CD4-positive, alpha-beta memory T cell (primary cell): ENCODE results near the gene METTL6. TPM values are rescaled to one million over a fixed set of nuclear protein-coding genes. Genes with fewer than 3 reads are reported as not detected.
"Not testable (repeated sequence)": the region's sequence is repeated elsewhere in the genome, so short reads cannot be mapped to it uniquely, and the experiment has no call there.

Experiments used
- CTCF ChIA-PET: fragments of 350-600 bp; sonication (Branson Sonifier 250); formaldehyde crosslinking; loops from one replicate; lab custom pipeline; 2021; ENCODE audit warnings: inconsistent platforms; ENCODE audit not compliant: partially characterized antibody; lab: Charles Lee
- POLR2A ChIA-PET: fragments of 350-600 bp; sonication (Branson Sonifier 250); formaldehyde crosslinking; loops from one replicate; lab custom pipeline; 2021; ENCODE audit not compliant: partially characterized antibody; lab: Charles Lee
- DNase-seq, 5 donors: peaks; one replicate each; pipeline versions ENCODE4 v3.0.0 to v3.0.0-alpha.2; 2020 to 2022; ENCODE audit warnings: mixed read lengths in 1 of 5
- H3K27ac ChIP-seq: one replicate; pipeline ENCODE4 v1.7.0; 2013; ENCODE audit warnings: low read depth, low read length
- H3K27me3 ChIP-seq: 2 replicates; pipeline ENCODE4 v1.7.0; 2013; ENCODE audit warnings: mild to moderate bottlenecking, low read length, moderate library complexity; ENCODE audit not compliant: insufficient read depth
- H3K36me3 ChIP-seq: 2 replicates; pipeline ENCODE4 v1.7.0; 2013; ENCODE audit warnings: mild to moderate bottlenecking, low read length, moderate library complexity; ENCODE audit not compliant: insufficient read depth
- H3K4me1 ChIP-seq: 2 replicates; pipeline ENCODE4 v1.7.0; 2013; ENCODE audit warnings: mild to moderate bottlenecking, low read length, moderate library complexity; ENCODE audit not compliant: insufficient read depth
- H3K4me3 ChIP-seq, 2 donors: one replicate each; pipeline ENCODE4 v1.7.0; 2013; ENCODE audit warnings: low read length in 2 of 2, mild to moderate bottlenecking in 1 of 2
- H3K9me3 ChIP-seq, 2 donors: one replicate each; pipeline ENCODE4 v1.7.0; 2013; ENCODE audit warnings: low read length in 2 of 2, control low read depth in 1 of 2; ENCODE audit not compliant: control insufficient read depth in 1 of 2
- H3K27ac Mint-ChIP-seq, 7 donors: one replicate each; pipeline ENCODE4 v1.8.0; 2020 to 2021; ENCODE audit warnings: mixed read lengths in 7 of 7, mild to moderate bottlenecking in 6 of 7, inconsistent platforms in 3 of 7, moderate library complexity in 3 of 7
- H3K27me3 Mint-ChIP-seq, 2 donors: one replicate each; pipeline ENCODE4 v1.8.0; 2020 to 2021; ENCODE audit warnings: mixed read lengths in 2 of 2
- H3K36me3 Mint-ChIP-seq, 2 donors: one replicate each; pipeline ENCODE4 v1.8.0; 2020 to 2021; ENCODE audit warnings: mixed read lengths in 2 of 2, inconsistent platforms in 1 of 2, mild to moderate bottlenecking in 1 of 2
- H3K4me1 Mint-ChIP-seq, 4 donors: one replicate each; pipeline ENCODE4 v1.8.0; 2020 to 2021; ENCODE audit warnings: mixed read lengths in 4 of 4, mild to moderate bottlenecking in 1 of 4
- H3K4me3 Mint-ChIP-seq, 8 donors: one replicate each; pipeline ENCODE4 v1.8.0; 2020 to 2021; ENCODE audit warnings: mixed read lengths in 8 of 8, mild to moderate bottlenecking in 7 of 8, moderate library complexity in 6 of 8, inconsistent platforms in 3 of 8
- H3K9me3 Mint-ChIP-seq, 8 donors: one replicate each; pipeline ENCODE4 v1.8.0; 2020 to 2021; ENCODE audit warnings: mixed read lengths in 8 of 8, mild to moderate bottlenecking in 5 of 8, inconsistent platforms in 3 of 8, moderate library complexity in 1 of 8
- intact Hi-C: fragments of 100-400 bp; cut with micrococcal nuclease; formaldehyde crosslinking; loops from one replicate; pipeline ENCODE4 v1.15.1; 2023
- polyA plus RNA-seq, 2 donors: library from polyadenylated mRNA; unstranded; fragments of 300-500 nt; fragmentation: Illumina TruSeq; gene quantifications; one replicate each; pipeline ENCODE4 v1.2.3, GENCODE V29; 2021
- total RNA-seq, 2 experiments: library from RNA; stranded (reverse); gene quantifications; one replicate each; pipeline ENCODE4 v1.2.3, GENCODE V29; 2021

METTL6 gene
- total and polyA plus RNA-seq, 4 experiments from 2014 or later, result 12.2 to 18.3 (median 17.3) TPM

GRCh38 chr3:15405448-15406050, 21.8 kb downstream of the METTL6 start:
- H3K4me1 Mint-ChIP-seq, result peaks cover 7 to 22% (median 14%) of the 10 kb centered on the region in 4 donors
- H3K9me3 ChIP-seq, result no peaks in the 10 kb centered on the region
- ChIA-PET CTCF (interaction anchor here (0.6 to 7.6 kb wide), 31 partner anchors 9 to 288 kb away, joined by 3 to 135 read pairs (median 4); partner anchors contain the start of gene CAPN7), POLR2A (interaction anchor here (1.1 to 1.8 kb wide), 4 partner anchors 134 to 203 kb away, joined by 3 to 14 read pairs (median 10); partner anchors contain the start of gene CAPN7)
- no peak overlapping the region for H3K4me3 ChIP-seq
- H3K27ac Mint-ChIP-seq, result peak overlapping the region in 4 of 7 donors; percentile 8 to 40 (median 24)
- H3K4me1 ChIP-seq, result peaks cover 3% of the 10 kb centered on the region
- H3K36me3 ChIP-seq, result no peaks in the 10 kb centered on the region
- no peak overlapping the region for H3K27ac ChIP-seq
- no peaks in the 10 kb centered on the region for H3K9me3 Mint-ChIP-seq
- peak; percentile 49 to 61 (median 55) for DNase-seq
- peaks cover 3 to 11% of the 10 kb centered on the region in 2 donors for H3K36me3 Mint-ChIP-seq
- intact Hi-C loops, result loop anchor here (1.0 kb wide), 5 partner anchors 137 to 297 kb away; partner anchors contain the start of gene CAPN7
- no peak overlapping the region for H3K4me3 Mint-ChIP-seq
- H3K27me3 ChIP-seq, result no peaks in the 10 kb centered on the region
- H3K27me3 Mint-ChIP-seq, result no peaks in the 10 kb centered on the region

DNA sequence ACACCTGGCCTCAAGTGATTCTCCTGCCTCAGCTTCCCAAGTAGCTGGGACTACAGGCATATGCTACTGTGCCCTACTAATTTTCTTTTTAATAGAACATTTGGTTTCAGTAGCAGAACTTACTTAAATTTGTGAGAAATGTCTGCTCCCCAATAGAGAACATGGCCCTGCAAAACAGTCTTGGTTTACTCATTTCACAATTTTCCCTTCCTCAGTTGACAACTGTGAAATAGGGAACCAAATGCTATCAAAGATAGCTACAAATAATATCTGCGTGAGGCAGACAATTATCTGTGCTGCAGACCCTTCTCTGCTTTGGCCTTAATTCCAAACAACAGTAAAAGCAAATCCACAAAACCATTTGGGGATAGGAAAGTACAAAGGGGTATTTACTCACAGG, 22.6 kb downstream of the METTL6 start:
- Mint-ChIP-seq H3K4me3 (no peak overlapping the region), H3K27ac (no peak overlapping the region), H3K27me3 (no peaks in the 10 kb centered on the region), H3K4me1 (peaks cover 14 to 30% (median 21%) of the 10 kb centered on the region in 4 donors), H3K36me3 (peaks cover 0 to 7% of the 10 kb centered on the region in 2 donors), H3K9me3 (no peaks in the 10 kb centered on the region)
- H3K27me3 ChIP-seq, result no peaks in the 10 kb centered on the region
- H3K4me1 ChIP-seq, result peaks cover 11% of the 10 kb centered on the region
- H3K9me3 ChIP-seq, result no peaks in the 10 kb centered on the region
- no peaks in the 10 kb centered on the region for H3K36me3 ChIP-seq
- no peak overlapping the region for H3K27ac ChIP-seq
- no peak overlapping the region for H3K4me3 ChIP-seq
- POLR2A ChIA-PET, result interaction anchor here (1.1 to 1.8 kb wide), 4 partner anchors 133 to 202 kb away, joined by 3 to 14 read pairs (median 10); partner anchors contain the start of gene CAPN7
- CTCF ChIA-PET, result interaction anchor here (0.6 to 7.6 kb wide), 31 partner anchors 10 to 287 kb away, joined by 3 to 135 read pairs (median 4); partner anchors contain the start of gene CAPN7
- no peak for DNase-seq
- intact Hi-C loops, result loop anchor here (1.0 kb wide), 5 partner anchors 136 to 296 kb away; partner anchors contain the start of gene CAPN7

GRCh38 chr3:15403965-15404364, 23.4 kb downstream of the METTL6 start:
- Mint-ChIP-seq H3K4me3 (no peak overlapping the region), H3K27ac (no peak overlapping the region), H3K4me1 (peaks cover 20 to 38% (median 29%) of the 10 kb centered on the region in 4 donors), H3K9me3 (no peaks in the 10 kb centered on the region), H3K36me3 (peaks cover 0 to 4% of the 10 kb centered on the region in 2 donors), H3K27me3 (no peaks in the 10 kb centered on the region)
- H3K36me3 ChIP-seq, result no peaks in the 10 kb centered on the region
- intact Hi-C loops, result no loop called here
- DNase-seq, result no peak
- H3K27ac ChIP-seq, result no peak overlapping the region
- no peaks in the 10 kb centered on the region for H3K27me3 ChIP-seq
- ChIA-PET CTCF (interaction anchor here (0.8 to 7.6 kb wide), 6 partner anchors 22 to 200 kb away, joined by 3 to 135 read pairs (median 11); partner anchors contain the start of gene CAPN7), POLR2A (no interaction called here)
- no peaks in the 10 kb centered on the region for H3K9me3 ChIP-seq
- peaks cover 19% of the 10 kb centered on the region for H3K4me1 ChIP-seq
- H3K4me3 ChIP-seq, result no peak overlapping the region

DNA sequence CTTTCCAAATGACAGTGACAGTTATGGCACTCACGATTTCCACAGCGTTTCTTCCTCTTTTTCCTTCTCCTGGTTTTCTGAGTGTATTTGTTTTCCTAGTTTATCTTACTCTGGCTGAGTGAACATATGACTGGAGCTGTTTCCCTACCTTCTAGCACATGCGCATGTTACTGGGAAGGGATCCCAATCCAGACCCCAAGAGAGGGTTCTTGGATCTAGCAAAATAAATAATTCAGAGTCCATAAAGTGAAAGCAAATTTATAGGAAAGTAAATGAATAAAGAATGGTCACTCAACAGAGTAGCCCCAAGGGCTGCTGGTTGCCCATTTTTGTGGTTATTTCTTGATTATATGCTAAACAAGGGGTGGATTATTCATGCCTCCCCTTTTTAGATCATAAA, 23.8 kb downstream of the METTL6 start:
- DNase-seq, result no peak

DNA sequence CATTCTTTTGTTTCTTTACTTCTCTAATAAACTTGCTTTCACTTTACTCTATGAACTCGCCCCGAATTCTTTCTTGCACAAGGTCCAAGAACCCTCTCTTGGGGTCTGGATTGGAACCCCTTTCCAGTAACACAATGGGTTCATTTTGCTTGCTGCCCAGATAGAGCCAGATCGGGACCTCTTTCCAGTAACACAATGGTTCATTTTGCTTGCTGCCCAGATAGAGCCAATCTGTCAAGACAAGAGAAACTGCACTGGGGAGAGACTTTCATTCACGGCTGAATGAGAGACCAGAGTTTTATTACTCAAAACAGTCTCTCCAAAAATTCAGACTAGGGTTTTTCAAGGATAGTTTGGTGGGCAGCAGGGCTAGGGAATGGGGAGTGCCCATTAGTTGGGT, 25.4 kb downstream of the METTL6 start:
- intact Hi-C loops, result no loop called here
- peak overlapping the region in 2 of 8 donors; percentile 29 to 31 for H3K4me3 Mint-ChIP-seq
- H3K27ac ChIP-seq, result no peak overlapping the region
- H3K36me3 Mint-ChIP-seq, result no peaks in the 10 kb centered on the region
- peaks cover 21 to 49% (median 33%) of the 10 kb centered on the region in 4 donors for H3K4me1 Mint-ChIP-seq
- POLR2A ChIA-PET, result no interaction called here
- DNase-seq, result no peak
- peak overlapping the region in 2 of 7 donors; percentile 10 to 52 for H3K27ac Mint-ChIP-seq
- peaks cover 29% of the 10 kb centered on the region for H3K4me1 ChIP-seq
- H3K4me3 ChIP-seq, result no peak overlapping the region
- no peaks in the 10 kb centered on the region for H3K9me3 Mint-ChIP-seq
- no peaks in the 10 kb centered on the region for H3K27me3 ChIP-seq
- no peaks in the 10 kb centered on the region for H3K27me3 Mint-ChIP-seq
- CTCF ChIA-PET, result interaction anchor here (1.2 to 7.6 kb wide), 3 partner anchors 134 to 198 kb away, joined by 3 to 135 read pairs (median 130); partner anchors contain the start of gene CAPN7
- no peaks in the 10 kb centered on the region for H3K9me3 ChIP-seq
- H3K36me3 ChIP-seq, result no peaks in the 10 kb centered on the region

More for the DNA sequence above, 23.8 kb downstream of the METTL6 start:
- Histone ChIP-seq H3K27ac (no peak overlapping the region), H3K4me1 (peaks cover 24% of the 10 kb centered on the region), H3K36me3 (no peaks in the 10 kb centered on the region), H3K4me3 (no peak overlapping the region), H3K27me3 (no peaks in the 10 kb centered on the region), H3K9me3 (no peaks in the 10 kb centered on the region)
- H3K4me3 Mint-ChIP-seq, result no peak overlapping the region
- peaks cover 20 to 43% (median 31%) of the 10 kb centered on the region in 4 donors for H3K4me1 Mint-ChIP-seq
- POLR2A ChIA-PET, result interaction anchor here (1.4 kb wide), 1 partner anchor 201 kb away, joined by 4 read pairs; no protein-coding TSS in a partner anchor
- intact Hi-C loops, result no loop called here
- H3K27ac Mint-ChIP-seq, result no peak overlapping the region
- H3K9me3 Mint-ChIP-seq, result no peaks in the 10 kb centered on the region
- H3K36me3 Mint-ChIP-seq, result peaks cover 0 to 2% of the 10 kb centered on the region in 2 donors
- CTCF ChIA-PET, result interaction anchor here (0.8 to 7.6 kb wide), 3 partner anchors 23 to 200 kb away, joined by 4 to 135 read pairs (median 130); partner anchors contain the start of gene CAPN7
- H3K27me3 Mint-ChIP-seq, result no peaks in the 10 kb centered on the region

DNA sequence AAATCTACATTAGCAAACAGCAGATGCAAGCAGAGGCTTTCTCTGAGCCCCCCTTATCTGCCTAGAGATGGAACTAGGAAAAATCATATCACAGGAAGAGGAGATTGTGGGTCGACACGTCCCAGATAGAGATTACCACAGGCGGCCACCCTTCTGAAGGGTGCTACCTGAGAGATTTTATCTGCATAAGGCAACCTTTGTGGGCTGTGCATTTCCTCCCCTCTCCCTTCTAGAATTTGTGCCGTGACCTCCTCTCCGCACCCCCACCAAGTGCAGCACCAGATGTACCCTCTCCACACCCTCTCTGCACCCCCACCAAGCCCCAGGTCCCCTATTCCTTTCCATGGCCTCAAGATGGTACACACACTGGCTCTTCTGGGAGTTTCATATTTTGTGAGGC, 27.4 kb downstream of the METTL6 start:
- Histone ChIP-seq H3K36me3 (no peaks in the 10 kb centered on the region), H3K27me3 (no peaks in the 10 kb centered on the region), H3K27ac (no peak overlapping the region), H3K9me3 (no peaks in the 10 kb centered on the region), H3K4me3 (no peak overlapping the region), H3K4me1 (peaks cover 29% of the 10 kb centered on the region)
- no peaks in the 10 kb centered on the region for H3K9me3 Mint-ChIP-seq
- H3K4me3 Mint-ChIP-seq, result peak overlapping the region in 7 of 8 donors; percentile 35 to 72 (median 66)
- H3K4me1 Mint-ChIP-seq, result peaks cover 19 to 42% (median 31%) of the 10 kb centered on the region in 4 donors
- H3K27ac Mint-ChIP-seq, result peak overlapping the region in 4 of 7 donors; percentile 6 to 67 (median 59)
- H3K36me3 Mint-ChIP-seq, result no peaks in the 10 kb centered on the region
- ChIA-PET CTCF (interaction anchor here (0.7 to 2.1 kb wide), 3 partner anchors 44 to 197 kb away, joined by 3 to 7 read pairs (median 6); no protein-coding TSS in a partner anchor), POLR2A (interaction anchor here (0.6 to 0.7 kb wide), 2 partner anchors 193 to 194 kb away, joined by 3 read pairs; partner anchors contain the start of gene CAPN7)
- intact Hi-C loops, result no loop called here
- no peaks in the 10 kb centered on the region for H3K27me3 Mint-ChIP-seq
- DNase-seq, result peak; percentile 33 to 54 (median 42)

- H3K4me3 ChIP-seq, POLR2A ChIA-PET, H3K27me3 ChIP-seq, H3K9me3 Mint-ChIP-seq, H3K27ac ChIP-seq, H3K27me3 Mint-ChIP-seq, H3K27ac Mint-ChIP-seq, H3K36me3 ChIP-seq, H3K9me3 ChIP-seq, H3K36me3 Mint-ChIP-seq, intact Hi-C loops: not testable (repeated sequence)
- CTCF ChIA-PET, result interaction anchor here (0.6 to 0.7 kb wide), 2 partner anchors 190 to 220 kb away, joined by 3 read pairs; no protein-coding TSS in a partner anchor
- Mint-ChIP-seq H3K4me3 (peak overlapping the region in 1 of 8 donors; percentile 27), H3K4me1 (peaks cover 19 to 42% (median 31%) of the 10 kb centered on the region in 4 donors)
- peaks cover 29% of the 10 kb centered on the region for H3K4me1 ChIP-seq
- peak in 2 of 5 donors; percentile 15 for DNase-seq
These were observed 28.6 kb downstream of the METTL6 start for GRCh38 chr3:15398731-15399133.
